Testis (tissue), 2 donors: ENCODE measurements around the gene ZFYVE21.

Experiments
- POLR2A ChIP-seq: fragments of 450-650 bp; IDR thresholded peaks from one replicate; pipeline ENCODE4 v1.6.1; 2017; ENCODE audit warnings: antibody characterized with exemption, mild to moderate bottlenecking, moderate library complexity
- TF ChIP-seq, protein P1 (sequence below), 3 experiments: fragments of 450-650 bp in 2 of 3; fragments of 200-600 bp in 1 of 3; sonication (generic) in 1 of 3; IDR thresholded peaks; one replicate each; pipeline ENCODE4 v1.5.1; 2016 to 2019; ENCODE audit warnings: antibody characterized with exemption in 3 of 3, mild to moderate bottlenecking in 2 of 3, moderate library complexity in 1 of 3

DNA sequence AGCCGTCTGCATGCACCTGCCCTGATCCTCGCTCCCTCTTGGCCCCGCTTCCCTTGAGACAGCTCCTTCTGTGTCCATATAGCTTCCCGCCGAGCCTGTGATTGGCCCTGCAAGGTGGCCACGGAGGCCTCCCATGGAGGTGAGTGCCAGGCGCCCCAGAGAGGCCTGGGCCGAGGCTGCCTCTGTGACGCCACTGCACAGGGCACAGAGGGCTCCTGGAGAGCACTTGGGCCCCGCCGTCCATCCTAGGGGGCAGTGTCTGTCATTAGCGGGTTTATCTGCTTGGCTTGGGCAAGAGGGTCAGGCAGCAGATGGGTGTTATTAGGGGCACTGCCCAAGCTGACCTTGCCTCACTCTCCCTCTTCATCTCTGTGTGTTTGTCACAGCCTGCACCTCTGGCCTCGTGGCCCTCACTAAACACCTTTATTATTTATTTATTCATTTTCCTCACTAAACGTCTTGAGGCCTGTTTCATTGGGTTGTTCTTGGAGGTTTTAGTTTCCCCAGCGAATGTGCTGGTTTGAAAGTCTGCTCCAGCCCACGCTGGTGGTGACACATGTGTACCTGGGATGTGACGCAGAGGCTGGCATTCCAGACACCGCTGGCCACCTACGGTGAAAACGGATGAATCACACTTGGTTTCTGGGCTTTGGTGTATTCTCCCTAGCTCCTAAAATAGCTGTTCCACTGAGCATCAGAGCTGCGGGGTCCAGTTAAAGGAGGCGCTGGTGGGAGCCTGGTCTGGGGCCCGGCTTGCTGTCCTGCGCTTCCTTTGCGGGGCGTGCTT is 5.9 kb downstream of the ZFYVE21 start:
- TF ChIP-seq POLR2A, result no peak
- TF ChIP-seq, protein P1, sequence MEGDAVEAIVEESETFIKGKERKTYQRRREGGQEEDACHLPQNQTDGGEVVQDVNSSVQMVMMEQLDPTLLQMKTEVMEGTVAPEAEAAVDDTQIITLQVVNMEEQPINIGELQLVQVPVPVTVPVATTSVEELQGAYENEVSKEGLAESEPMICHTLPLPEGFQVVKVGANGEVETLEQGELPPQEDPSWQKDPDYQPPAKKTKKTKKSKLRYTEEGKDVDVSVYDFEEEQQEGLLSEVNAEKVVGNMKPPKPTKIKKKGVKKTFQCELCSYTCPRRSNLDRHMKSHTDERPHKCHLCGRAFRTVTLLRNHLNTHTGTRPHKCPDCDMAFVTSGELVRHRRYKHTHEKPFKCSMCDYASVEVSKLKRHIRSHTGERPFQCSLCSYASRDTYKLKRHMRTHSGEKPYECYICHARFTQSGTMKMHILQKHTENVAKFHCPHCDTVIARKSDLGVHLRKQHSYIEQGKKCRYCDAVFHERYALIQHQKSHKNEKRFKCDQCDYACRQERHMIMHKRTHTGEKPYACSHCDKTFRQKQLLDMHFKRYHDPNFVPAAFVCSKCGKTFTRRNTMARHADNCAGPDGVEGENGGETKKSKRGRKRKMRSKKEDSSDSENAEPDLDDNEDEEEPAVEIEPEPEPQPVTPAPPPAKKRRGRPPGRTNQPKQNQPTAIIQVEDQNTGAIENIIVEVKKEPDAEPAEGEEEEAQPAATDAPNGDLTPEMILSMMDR (IDR thresholded peaks at IDR 0.05), result no peak
